DMS 273 (cell line): ENCODE data around the gene ADAMTS13.

Experiments used
- DNase-seq: peaks from one replicate; lab custom pipeline; 2025; ENCODE audit not compliant: unreplicated experiment; lab: John Stamatoyannopoulos, UW

ADAMTS13 gene

DNA sequence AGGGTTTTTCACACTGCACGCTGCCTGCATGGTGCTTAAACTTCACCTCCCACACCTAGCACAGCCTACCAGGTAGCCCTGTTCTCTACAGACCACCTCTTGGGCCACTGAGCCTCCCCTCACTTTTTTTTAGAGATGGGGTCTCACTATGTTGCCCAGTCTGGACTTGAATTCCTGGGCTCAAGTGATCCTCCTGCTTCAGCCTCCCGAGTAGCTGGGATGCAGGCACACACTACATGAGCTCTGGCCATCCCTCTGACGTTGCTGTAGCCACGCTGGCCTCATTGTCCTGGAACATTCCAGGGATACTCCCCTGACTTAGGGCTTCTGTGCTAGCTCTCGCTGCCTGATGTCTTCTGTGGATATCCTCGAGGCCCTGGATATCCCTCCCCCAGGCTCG, 30.4 kb downstream of the ADAMTS13 start:
- no peak for DNase-seq

DNA sequence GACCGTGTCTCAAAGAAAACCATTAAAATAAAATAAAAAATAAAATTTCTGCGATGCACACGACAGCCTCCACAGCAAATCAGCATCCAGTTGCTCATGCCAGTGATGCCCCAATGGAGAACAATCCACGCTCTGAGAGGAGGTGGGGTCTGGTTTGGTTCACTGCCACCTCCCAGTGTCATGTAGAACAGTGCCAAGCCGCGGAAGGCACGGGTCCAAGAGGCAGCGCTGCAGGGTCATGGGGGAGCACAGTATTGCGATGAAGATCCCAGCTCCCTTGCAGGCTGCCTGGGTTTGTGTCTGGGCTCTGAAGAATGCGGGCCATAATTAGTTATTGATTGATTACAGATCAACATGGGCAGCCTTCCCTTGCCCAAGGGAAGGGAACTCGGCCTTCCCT, 31.5 kb downstream of the ADAMTS13 start:
- DNase-seq, result no peak

DNA sequence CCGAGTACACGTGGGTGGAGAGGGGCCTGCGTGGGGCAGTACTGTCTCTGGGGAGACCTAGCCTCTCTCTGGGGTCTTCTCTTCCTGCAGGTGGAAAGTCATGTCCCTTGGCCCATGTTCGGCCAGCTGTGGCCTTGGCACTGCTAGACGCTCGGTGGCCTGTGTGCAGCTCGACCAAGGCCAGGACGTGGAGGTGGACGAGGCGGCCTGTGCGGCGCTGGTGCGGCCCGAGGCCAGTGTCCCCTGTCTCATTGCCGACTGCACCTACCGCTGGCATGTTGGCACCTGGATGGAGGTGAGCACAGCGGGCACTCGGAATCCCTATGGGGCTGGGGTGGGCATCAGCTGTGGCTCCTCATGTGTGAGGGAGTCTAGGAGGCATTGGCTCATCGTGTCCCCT, 32.2 kb downstream of the ADAMTS13 start:
- no peak for DNase-seq

DNA sequence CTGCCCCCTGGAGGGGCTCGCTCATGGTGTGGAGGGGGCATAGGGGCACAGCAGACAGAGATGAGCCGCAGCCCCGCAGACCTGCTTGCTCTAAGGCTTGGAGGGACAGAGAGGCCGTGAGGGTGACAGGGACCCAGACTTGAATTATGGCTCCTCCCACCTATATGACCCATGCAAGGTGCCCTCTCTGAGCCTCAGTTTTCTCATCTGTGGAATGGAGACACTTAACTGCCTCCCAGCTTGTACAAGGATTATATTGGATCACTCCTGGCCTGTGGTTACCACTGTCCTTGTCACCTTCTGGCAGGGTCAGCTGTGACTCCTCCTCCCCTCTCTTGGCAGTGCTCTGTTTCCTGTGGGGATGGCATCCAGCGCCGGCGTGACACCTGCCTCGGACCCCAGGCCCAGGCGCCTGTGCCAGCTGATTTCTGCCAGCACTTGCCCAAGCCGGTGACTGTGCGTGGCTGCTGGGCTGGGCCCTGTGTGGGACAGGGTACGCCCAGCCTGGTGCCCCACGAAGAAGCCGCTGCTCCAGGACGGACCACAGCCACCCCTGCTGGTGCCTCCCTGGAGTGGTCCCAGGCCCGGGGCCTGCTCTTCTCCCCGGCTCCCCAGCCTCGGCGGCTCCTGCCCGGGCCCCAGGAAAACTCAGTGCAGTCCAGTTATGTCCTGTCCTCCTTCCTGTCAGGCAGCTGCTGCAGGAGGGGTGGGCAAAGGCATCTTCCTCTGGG, 32.9 kb downstream of the ADAMTS13 start:
- DNase-seq, result no peak

DNA sequence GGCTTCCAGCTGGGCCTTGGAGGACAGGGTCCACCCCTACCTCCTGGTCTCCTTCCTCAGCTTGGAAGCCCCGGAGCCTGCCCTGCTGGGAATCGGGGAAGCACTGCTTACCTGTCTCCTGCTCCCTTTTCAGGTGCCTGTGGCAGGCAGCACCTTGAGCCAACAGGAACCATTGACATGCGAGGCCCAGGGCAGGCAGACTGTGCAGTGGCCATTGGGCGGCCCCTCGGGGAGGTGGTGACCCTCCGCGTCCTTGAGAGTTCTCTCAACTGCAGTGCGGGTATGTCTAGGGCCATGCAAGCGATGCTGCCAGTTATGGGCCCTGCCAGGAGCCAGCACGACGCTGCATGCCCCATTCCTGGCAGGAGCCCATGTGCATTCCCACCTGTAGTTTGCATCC, 33.8 kb downstream of the ADAMTS13 start:
- DNase-seq, result no peak

DNA sequence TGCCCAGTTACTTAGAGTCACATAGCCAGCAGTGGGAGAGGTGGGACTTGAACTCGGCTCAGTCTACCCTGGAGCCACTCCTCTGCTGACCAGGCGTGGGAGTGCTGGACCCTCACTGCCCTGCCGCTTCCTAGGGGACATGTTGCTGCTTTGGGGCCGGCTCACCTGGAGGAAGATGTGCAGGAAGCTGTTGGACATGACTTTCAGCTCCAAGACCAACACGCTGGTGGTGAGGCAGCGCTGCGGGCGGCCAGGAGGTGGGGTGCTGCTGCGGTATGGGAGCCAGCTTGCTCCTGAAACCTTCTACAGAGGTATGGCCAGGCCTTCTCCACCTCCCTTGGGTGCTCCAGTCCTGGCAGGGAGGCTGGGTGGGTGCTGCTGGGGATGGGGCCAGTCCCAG, 34.2 kb downstream of the ADAMTS13 start:
- DNase-seq, result peak; percentile 23

DNA sequence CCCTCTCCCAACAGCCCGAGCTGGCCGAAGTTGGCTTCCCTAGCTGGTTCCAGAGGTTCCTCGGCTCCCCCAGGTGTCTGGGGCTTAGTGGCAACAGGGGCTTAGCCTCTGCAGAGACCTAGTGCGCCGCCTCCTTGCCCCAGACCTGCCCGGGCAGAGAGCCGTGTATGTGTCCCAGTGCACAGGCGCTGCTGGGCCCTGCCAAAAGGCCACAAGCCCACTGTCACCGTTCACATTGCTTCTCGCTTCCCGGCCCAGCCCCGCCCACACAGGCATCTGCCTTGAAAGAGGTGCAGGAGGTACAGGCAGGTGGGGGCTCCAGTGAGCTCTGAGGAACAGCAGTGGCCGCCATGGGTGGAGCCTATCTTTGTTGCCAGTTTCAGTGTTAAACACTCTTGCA, 35.1 kb downstream of the ADAMTS13 start:
- DNase-seq, result no peak

DNA sequence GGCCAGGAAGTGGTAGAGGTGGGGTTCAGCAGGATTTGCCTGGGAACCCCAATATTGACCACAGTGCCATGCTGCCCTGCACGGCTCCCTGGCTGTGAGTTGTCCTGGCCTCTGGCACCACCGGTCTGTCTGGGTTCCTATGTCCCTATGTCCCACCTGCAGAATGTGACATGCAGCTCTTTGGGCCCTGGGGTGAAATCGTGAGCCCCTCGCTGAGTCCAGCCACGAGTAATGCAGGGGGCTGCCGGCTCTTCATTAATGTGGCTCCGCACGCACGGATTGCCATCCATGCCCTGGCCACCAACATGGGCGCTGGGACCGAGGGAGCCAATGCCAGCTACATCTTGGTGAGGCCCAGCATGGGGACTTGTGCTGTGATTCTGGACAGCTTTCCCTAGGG, 35.6 kb downstream of the ADAMTS13 start:
- no peak for DNase-seq

DNA sequence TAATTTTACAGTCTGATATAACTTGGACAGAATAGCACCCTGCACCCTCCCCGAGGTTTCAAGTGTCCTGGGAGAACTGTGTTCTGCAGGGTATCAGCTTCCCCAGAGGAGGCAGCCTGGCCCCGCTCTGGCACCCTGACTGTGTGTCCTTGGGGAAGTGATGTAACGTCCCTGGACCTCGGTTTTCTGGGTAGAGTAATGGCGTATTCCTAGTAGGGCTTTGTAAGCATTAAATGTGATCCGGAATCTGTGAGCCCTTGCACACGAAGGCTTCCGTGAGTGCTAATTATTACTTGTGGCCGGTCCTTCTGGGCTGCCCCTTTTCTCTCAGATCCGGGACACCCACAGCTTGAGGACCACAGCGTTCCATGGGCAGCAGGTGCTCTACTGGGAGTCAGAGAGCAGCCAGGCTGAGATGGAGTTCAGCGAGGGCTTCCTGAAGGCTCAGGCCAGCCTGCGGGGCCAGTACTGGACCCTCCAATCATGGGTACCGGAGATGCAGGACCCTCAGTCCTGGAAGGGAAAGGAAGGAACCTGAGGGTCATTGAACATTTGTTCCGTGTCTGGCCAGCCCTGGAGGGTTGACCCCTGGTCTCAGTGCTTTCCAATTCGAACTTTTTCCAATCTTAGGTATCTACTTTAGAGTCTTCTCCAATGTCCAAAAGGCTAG, 36.6 kb downstream of the ADAMTS13 start:
- DNase-seq, result no peak

DNA sequence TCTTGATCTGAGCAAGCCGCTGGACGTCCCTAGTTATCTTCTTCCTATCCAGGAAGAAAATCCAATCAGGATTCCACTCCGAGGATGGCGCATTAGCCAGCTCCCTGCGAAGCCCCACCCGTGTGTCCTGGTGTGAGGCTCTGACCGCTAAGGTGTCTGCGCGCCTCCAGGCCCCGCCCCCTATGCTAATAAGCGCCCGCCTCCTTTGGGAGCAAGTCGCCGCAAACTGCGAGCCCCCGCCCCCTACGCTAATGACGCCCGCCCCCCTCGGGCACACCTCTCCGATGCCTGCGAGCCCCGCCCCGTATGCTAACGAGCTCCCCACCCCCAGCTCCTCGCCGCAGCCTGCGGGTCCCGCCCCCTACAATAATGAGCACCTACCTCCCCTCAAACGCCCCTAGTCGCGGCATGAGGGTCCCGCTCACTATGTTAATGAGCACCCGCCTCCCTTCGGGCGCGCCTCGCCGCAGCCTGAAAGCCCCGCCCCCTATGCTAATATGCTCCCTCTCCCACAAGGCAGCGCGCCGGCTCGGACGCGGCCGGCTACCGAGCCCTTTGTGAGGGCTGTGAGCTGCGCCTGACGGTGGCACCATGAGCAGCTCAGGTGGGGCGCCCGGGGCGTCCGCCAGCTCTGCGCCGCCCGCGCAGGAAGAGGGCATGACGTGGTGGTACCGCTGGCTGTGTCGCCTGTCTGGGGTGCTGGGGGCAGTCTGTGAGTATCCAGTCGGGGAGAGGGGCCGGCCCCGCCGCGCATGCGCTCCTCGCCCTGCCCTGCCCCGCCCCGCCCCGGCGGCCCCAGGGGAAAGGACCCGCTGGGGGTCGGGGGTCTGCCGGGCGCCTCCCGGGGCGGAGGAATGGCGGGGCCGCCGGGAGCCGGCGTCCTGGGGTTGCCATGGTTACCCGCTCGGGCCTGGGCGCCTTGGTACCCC, 37.6 kb downstream of the ADAMTS13 start, which contains the start of gene CACFD1:
Gene CACFD1, plus strand, starts transcription at position 503 of the 929 bp plus-strand sequence. Its CDS starts 89 bp downstream, at position 592.
- DNase-seq, result peak; percentile 99

DNA sequence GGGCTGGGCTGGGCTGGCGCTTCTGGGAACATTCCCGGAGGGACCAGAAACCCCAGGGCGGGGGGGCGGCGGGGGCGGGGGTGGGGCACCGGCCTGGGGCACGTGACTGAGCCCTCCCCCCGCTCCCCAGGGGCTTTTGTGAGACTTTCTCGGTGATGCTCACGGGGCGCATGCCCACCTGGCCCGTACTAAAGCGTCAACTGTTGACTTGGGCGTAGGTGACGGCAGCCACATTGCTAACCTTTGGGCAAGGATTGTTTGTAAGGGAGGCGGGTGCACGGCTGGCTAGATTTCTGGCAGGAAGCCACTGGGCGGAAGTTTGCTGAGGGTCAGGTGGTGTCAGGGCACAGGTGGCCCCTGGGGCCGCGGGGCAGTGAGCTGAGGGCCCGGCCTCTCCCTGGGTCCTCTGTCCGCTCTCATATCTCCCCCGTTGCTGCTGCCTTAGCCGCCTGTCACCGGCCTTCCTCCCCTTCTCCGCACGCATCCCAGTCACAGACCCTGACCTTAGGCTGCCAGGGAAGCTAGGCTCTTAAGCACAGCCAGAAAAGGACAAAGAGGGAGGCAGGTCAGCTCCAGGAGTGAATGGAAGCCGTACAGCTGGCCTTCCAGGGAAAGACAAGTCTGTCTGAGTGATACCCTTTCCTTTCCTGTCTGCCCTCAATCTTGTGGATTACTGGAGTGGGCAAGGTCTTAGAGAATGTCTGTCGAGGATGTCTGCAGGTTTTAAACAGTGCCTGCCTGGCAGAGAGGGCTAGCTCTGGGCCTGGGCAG, 38.4 kb downstream of the ADAMTS13 start:
- peak; percentile 60 for DNase-seq

DNA sequence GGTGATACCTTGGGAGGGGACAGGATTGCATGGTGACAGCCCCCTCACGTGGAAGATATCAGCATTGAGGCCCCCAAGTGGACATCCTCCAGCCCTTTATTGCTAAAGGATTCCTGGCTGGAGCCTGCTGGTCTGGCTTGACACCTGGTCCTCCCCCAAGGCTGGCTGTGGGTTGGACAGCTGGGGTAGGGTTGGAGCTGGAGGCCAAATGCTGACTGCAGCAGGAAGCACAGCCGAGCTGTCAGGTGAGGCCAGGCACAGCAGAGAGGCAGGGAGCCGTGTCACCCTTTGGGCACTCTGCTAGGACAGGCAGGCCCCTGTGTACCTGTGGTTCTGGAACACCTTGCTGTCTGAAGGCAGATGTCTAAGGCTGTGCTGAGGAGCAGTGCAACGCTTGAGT, 39.8 kb downstream of the ADAMTS13 start:
- DNase-seq, result peak; percentile 49

DNA sequence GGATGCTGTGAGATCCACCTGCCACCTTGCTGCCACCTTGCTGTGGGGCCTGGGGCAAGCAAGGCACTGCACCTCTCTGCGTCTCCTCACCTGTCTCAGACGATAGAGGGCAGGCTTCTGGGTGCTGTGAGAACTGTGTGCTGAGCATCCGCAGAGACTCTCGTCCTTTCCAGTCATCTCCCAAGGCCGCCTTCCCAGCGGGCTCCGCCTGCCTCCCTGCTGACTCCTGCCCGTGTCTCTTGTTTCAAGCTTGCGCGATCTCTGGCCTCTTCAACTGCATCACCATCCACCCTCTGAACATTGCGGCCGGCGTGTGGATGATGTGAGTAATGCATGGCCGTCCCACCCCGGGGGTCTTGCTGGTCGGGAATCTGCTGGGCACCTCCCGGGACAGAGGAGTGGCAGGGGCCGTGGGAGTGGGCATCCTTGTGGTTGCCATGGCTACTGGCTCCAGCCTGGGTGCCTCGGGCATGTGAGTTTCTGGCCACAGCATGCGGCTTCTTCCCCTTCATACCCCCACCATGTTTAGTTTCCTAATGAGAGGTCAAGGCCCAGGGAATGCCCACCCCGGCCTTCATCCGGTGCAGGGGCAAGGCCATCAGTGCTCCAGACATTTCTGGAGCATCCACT, 41.2 kb downstream of the ADAMTS13 start:
- no peak for DNase-seq

DNA sequence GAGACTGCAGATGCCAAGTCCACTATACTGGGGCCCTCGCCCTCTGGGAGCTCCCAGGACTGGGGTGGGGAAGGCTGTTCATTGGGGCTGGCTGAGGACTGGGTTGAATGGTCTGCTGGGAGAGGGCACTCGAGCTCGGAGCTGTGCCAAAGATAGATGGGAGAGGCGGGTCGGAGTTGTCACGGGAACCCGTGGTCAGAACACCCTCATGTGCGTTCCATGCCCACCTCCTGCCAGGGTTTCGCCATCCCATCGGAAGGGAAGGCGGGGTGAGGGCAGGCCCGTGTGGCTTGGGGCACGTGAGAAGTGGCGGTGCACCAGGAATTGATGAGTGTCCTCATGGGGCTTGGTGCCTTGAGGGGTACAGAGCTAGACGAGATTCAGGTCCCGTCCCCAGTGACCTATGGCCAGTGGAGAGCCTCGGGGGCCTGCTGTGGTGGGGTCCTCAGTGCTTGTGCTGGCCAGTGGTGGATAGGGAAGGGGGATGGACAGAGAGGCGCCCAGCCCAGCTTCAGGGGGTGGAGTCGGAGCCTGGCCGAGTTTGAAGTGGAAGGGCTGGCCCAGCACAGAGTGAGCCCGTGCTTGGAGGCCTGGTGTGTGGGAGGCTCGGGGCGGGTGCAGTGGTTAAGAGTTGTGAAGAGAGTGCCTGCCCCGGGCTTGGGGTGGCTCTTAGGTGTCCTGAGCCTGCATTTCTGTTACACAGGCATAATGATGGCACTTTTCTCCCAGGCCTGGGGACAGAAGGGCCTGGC, 41.9 kb downstream of the ADAMTS13 start:
- DNase-seq, result no peak

DNA sequence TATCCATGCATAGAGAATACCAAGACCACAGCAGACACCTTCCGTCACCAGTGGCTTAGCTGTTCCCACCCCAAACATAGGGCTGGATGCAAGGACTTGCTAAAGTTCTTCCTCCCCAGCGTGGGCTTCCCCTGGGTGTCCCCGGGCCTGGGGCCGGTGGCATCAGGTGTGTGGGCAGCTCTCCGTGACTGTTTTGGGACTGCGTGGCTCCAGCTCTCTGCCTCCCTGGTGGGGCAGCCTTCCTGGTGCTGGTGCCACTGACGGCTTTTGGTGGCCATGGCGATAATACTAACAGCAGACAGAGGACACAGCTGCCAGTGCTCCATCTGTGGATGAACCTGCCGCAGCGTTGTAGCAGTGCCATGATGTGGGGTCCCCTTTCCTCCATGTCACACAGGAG, 42.5 kb downstream of the ADAMTS13 start:
- DNase-seq, result no peak

DNA sequence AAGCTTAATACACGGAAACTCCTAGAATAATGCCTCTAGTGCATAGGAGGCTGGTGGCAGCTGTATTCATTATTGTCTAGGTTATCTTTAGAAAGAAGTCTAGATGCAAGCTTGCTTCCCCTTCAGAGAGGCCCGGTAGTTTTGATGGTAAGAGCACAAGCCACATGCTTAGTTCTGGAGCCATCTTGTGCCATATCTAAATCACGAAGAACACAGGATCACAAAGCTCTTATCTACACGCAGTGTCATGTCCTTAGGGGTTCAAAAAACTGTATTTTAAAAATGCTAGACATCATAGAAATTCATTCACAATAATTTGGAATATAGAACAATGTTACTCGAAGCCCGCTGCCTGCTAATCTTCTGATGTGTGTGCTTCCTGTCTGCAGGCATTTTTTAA, 43.8 kb downstream of the ADAMTS13 start:
- DNase-seq, result no peak

DNA sequence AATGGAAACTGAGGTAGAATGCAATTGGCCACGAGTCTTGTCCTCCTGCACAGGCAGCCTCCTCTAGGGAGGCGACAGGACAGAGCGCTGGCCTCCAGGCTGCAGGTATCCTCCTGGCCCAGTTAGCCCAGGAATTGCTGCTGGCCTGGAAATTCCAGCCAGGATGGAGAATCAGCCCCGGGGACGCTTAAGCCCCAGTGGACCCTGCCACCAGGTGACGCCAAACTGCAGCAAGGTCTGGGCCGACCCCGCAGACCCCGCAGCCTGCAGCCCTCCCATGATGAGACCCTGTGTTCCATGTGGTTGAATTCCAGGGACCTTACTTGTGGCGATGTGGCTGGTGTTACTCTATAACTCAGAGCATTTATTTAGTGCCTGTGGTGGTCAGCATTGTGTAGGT, 44.9 kb downstream of the ADAMTS13 start:
- no peak for DNase-seq

DNA sequence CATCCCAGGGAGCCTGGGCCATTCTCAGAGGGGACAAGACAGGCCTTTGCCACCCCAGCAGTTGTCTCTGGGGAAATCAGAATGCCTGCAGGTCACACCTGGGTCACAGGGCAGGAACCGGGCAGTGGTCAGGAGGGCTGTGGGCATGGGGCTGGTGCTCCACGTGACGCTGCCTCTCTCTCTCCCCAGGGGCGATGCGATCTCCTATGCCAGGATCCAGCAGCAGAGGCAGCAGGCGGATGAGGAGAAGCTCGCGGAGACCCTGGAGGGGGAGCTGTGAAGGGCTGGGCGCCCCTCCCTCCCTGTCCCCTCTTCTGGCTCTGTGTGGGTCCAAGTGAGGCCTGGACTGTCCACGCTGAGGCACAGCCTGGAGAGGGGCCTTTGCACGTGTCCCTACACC, 46.2 kb downstream of the ADAMTS13 start:
- DNase-seq, result no peak

DNA sequence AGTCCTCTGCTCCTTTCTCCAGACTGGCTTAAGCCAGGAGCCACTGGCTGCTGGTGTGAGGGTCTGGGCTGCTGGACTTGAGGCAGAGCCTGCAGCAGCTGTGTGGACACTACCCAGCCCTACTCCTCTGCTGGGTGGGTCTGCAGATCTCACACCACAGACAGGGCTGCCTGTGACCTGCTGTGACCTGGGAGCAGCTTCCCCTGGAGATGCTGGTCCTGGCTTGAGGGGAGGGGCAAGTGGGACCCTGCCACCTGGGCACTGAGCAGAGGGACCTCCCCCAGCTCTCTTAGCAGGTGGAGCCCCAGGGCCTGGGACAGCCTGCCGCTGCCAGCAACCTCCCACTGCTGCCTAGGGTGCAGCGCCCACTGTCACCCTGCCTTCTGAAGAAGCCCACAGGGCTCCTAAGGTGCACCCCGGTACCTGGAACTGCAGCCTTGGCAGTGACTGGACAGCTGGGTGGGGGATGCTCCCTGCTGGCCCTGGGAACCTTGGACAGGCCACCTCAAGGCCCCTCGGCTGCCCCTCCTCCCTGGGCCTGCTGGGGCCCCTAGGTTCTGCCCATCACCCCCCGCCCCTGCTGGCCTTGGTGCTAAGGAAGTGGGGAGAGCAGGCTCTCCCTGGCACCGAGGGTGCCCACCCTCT, 46.7 kb downstream of the ADAMTS13 start:
- DNase-seq, result no peak
